ENCODE data around the gene PUS7L. TPM values are rescaled to one million over a fixed set of nuclear protein-coding genes. Genes with fewer than 3 reads are reported as not detected.

Gene PUS7L
- total RNA-seq, 1 experiment from 2014 or later, result 14.4 TPM

DNA sequence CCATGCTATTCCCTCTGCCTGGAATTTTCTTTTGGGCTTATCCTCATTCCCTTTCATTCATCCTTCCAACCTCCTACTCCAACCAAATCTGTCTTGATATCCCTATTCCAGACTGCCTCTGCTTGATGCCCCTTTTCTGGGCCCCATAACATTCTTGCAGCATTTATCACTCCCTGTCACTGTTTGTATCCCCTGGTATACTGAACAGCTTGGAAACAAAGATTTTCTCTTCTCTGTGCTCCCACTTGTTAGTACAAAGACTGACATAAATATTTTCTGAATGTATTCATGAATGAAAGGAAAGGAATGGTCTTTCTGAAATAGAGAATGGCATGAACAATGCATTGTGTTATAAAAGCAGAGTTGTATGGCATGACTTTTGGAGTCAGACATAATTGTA lies 7.7 kb upstream of the PUS7L start:
- H3K4ac ChIP-seq (ENCODE audit: low read depth, low read length), result no peak overlapping the region
- no peak overlapping the region for H3K23ac ChIP-seq (ENCODE audit: insufficient read length, low read depth, low read length)
- Mint-ChIP-seq H3K4me1 (peaks cover 25 to 32% of the 10 kb centered on the region in 2 experiments), H3K4me3 (no peak overlapping the region), H3K9me3 (peaks cover 0 to 8% of the 10 kb centered on the region in 2 experiments; a peak in 2 of 5 replicates), H3K36me3 (ENCODE audit: insufficient read depth in 1 of 3, low read depth in 3 of 3) (peaks cover 0 to 15% (median 2%) of the 10 kb centered on the region in 3 experiments; a peak in 4 of 7 replicates), H3K27ac (no peak overlapping the region), H3K27me3 (ENCODE audit: low read depth) (no peaks in the 10 kb centered on the region)
- H4K8ac ChIP-seq (replicated peaks; ENCODE audit: insufficient read length, low read depth, low read length), result no peak overlapping the region
- H3K27me3 ChIP-seq (ENCODE audit: insufficient read depth, low read length), result no peaks in the 10 kb centered on the region
- H3K27ac ChIP-seq (ENCODE audit: insufficient read length, low read depth, low read length), result no peak overlapping the region
- DNase-seq, result no peak
- H3K56ac ChIP-seq (ENCODE audit: insufficient read length, low read depth, low read length), result no peak overlapping the region
- no peaks in the 10 kb centered on the region for H4K20me1 ChIP-seq (ENCODE audit: control insufficient read depth, insufficient read depth, insufficient read length)
- no peaks in the 10 kb centered on the region for H3K9me3 ChIP-seq (ENCODE audit: control insufficient read depth, low read depth, low read length)
- no peak overlapping the region for H2AFZ ChIP-seq (ENCODE audit: low read length)
- no peak overlapping the region for H2AK5ac ChIP-seq (ENCODE audit: insufficient read length, low read length)
- H2BK120ac ChIP-seq (ENCODE audit: low read depth, low read length, poor library complexity, severe bottlenecking), result no peak overlapping the region
- no peak overlapping the region for H3K14ac ChIP-seq (ENCODE audit: insufficient read depth, low read length)
- H3K79me1 ChIP-seq (ENCODE audit: insufficient read depth, low read depth, low read length, poor library complexity, severe bottlenecking), result no peaks in the 10 kb centered on the region
- no peak overlapping the region for H2BK12ac ChIP-seq (ENCODE audit: insufficient read length, low read depth, low read length)
- no peaks in the 10 kb centered on the region for H3K79me2 ChIP-seq (ENCODE audit: insufficient read depth, low read length)
- no peak overlapping the region for H2BK5ac ChIP-seq (ENCODE audit: insufficient read length, low read length)
- no peak overlapping the region for H4K91ac ChIP-seq (ENCODE audit: insufficient read length, low read depth, low read length)
- H4K5ac ChIP-seq (ENCODE audit: insufficient read length, low read depth, low read length), result no peak overlapping the region
- no peaks in the 10 kb centered on the region for H3K23me2 ChIP-seq (ENCODE audit: insufficient read length, low read depth, low read length, poor library complexity, severe bottlenecking)
- no peak overlapping the region for H3K4me2 ChIP-seq (ENCODE audit: insufficient read depth, insufficient read length, low read length)
- peaks cover 5% of the 10 kb centered on the region for H3K4me1 ChIP-seq (ENCODE audit: insufficient read depth, low read length)
- H3K18ac ChIP-seq (ENCODE audit: insufficient read length, low read depth, low read length), result no peak overlapping the region
- H2BK20ac ChIP-seq (ENCODE audit: low read depth, low read length, poor library complexity, severe bottlenecking), result no peak overlapping the region
- H3K9ac ChIP-seq (ENCODE audit: extremely low read depth, insufficient read length, low read length), result no peak overlapping the region
- no peak overlapping the region for H2BK15ac ChIP-seq (ENCODE audit: low read depth, low read length)
- no peak overlapping the region for H3T11ph ChIP-seq (ENCODE audit: low read length)
- no peak for TF ChIP-seq CTCF (conservative IDR thresholded peaks at IDR 0.05)

Data from H9 (cell line).